Endothelial cell of umbilical vein (primary cell): ENCODE measurements around the gene CRYGS. TPM values are rescaled to one million over a fixed set of nuclear protein-coding genes. Genes with fewer than 3 reads are reported as not detected.

ENCODE experiments used
- BruUV-seq: library from RNA; stranded (reverse); fragments of 400-500 nt; replicated peaks from 2 replicates; lab custom pipeline; 2021; lab: Mats Ljungman, UMichigan
- CTCF ChIA-PET: fragments of 300-600, 350-600 bp; sonication (Branson Sonifier 250); formaldehyde crosslinking; loops from one replicate; lab custom pipeline; 2021; ENCODE audit warnings: antibody characterized with exemption, inconsistent platforms; lab: Charles Lee
- POLR2A ChIA-PET: fragments of 300-600, 350-600 bp; sonication (Branson Sonifier 250); formaldehyde crosslinking; loops from one replicate; lab custom pipeline; 2021; ENCODE audit warnings: antibody characterized with exemption, inconsistent platforms; lab: Charles Lee
- DNase-seq: peaks from one replicate; pipeline ENCODE4 v3.0.0-alpha.2; 2011; ENCODE audit warnings: low read depth, low spot score
- FAIRE-seq: peaks from 2 replicates; lab custom pipeline; 2011; peaks lifted over from hg19 to GRCh38; lab: Jason Lieb, UNC
- H2AFZ ChIP-seq: 2 replicates; pipeline ENCODE4 v1.6.0; 2012; ENCODE audit warnings: low read depth, low read length, control low read depth, inconsistent platforms
- H3K27ac ChIP-seq: 2 replicates; pipeline ENCODE4 v1.5.1; 2011; ENCODE audit warnings: low read depth, mild to moderate bottlenecking, control low read depth, low read length, moderate library complexity; ENCODE audit not compliant: insufficient read depth
- H3K27me3 ChIP-seq, 2 experiments: 2 replicates each; pipeline versions ENCODE4 v1.6.0 to v1.6.1; 2011; ENCODE audit warnings: low read length in 2 of 2, mixed read lengths in 1 of 2; ENCODE audit not compliant: control insufficient read depth in 2 of 2, insufficient read depth in 2 of 2
- H3K36me3 ChIP-seq, 2 experiments: 2 replicates in 1 of 2; 3 replicates in 1 of 2; pipeline ENCODE4 v1.5.1; 2011; ENCODE audit warnings: low read length in 2 of 2, mild to moderate bottlenecking in 1 of 2, moderate library complexity in 1 of 2; ENCODE audit not compliant: control insufficient read depth in 2 of 2, insufficient read depth in 2 of 2; ENCODE audit errors: extremely low read depth in 1 of 2
- H3K4me1 ChIP-seq: 3 replicates; pipeline ENCODE4 v1.5.1; 2011; ENCODE audit warnings: mild to moderate bottlenecking, low read length; ENCODE audit not compliant: control insufficient read depth, insufficient read depth; ENCODE audit errors: extremely low read depth
- H3K4me2 ChIP-seq: 2 replicates; pipeline ENCODE4 v1.6.1; 2011; ENCODE audit warnings: low read length, control low read depth, mixed read lengths; ENCODE audit not compliant: insufficient read depth
- H3K4me3 ChIP-seq, 3 experiments: fragments of 200-600 bp in 1 of 3; sonication (generic), shearing (Covaris generic) in 1 of 3; replicated peaks in 1 of 3; 2 replicates each; pipeline ENCODE4 v1.5.1; 2011 to 2016; ENCODE audit warnings: control low read depth in 3 of 3, low read length in 3 of 3, mild to moderate bottlenecking in 2 of 3, inconsistent platforms in 1 of 3, low read depth in 1 of 3, moderate library complexity in 1 of 3; ENCODE audit not compliant: insufficient read depth in 1 of 3
- H3K79me2 ChIP-seq: 2 replicates; pipeline ENCODE4 v1.6.0; 2012; ENCODE audit warnings: low read length, inconsistent platforms; ENCODE audit not compliant: control insufficient read depth, insufficient read depth
- H3K9ac ChIP-seq: replicated peaks from 2 replicates; pipeline ENCODE3; 2011; ENCODE audit warnings: low read length, control low read depth; ENCODE audit not compliant: insufficient read depth; ENCODE audit errors: extremely low read depth
- H3K9me1 ChIP-seq: replicated peaks from 3 replicates; pipeline ENCODE4 v1.6.0; 2011; ENCODE audit warnings: mild to moderate bottlenecking, low read length; ENCODE audit not compliant: control insufficient read depth, insufficient read depth; ENCODE audit errors: extremely low read depth
- H3K9me3 ChIP-seq: replicated peaks from 2 replicates; pipeline ENCODE4 v1.5.1; 2012; ENCODE audit warnings: low read length, inconsistent platforms; ENCODE audit not compliant: control insufficient read depth, insufficient read depth
- H4K20me1 ChIP-seq: replicated peaks from 2 replicates; pipeline ENCODE3; 2011; ENCODE audit warnings: mild to moderate bottlenecking, low read length; ENCODE audit not compliant: control insufficient read depth, insufficient read depth; ENCODE audit errors: extremely low read depth
- CTCF ChIP-seq, 2 donors: IDR thresholded peaks; 1 replicate in 1 of 2; 2 replicates in 1 of 2; pipeline ENCODE4 v1.5.1; 2011; ENCODE audit warnings: low read length in 2 of 2, mild to moderate bottlenecking in 2 of 2, moderate library complexity in 2 of 2, control low read depth in 1 of 2, inconsistent platforms in 1 of 2, low read depth in 1 of 2; ENCODE audit not compliant: insufficient read depth in 1 of 2; ENCODE audit errors: extremely low read depth in 1 of 2
- EZH2 ChIP-seq: IDR thresholded peaks from 2 replicates; pipeline ENCODE4 v1.6.1; 2012; ENCODE audit warnings: borderline replicate concordance, low read depth, mild to moderate bottlenecking, moderate library complexity, low read length, inconsistent platforms; ENCODE audit not compliant: severe bottlenecking
- FOS ChIP-seq: IDR thresholded peaks from 2 replicates; pipeline ENCODE4 v1.6.1; 2011; ENCODE audit warnings: mild to moderate bottlenecking, low read length, moderate library complexity, borderline replicate concordance; ENCODE audit not compliant: insufficient read depth
- GATA2 ChIP-seq: IDR thresholded peaks from 2 replicates; pipeline ENCODE4 v1.7.0; 2011; ENCODE audit warnings: low read depth, mild to moderate bottlenecking, moderate library complexity, mixed read lengths, low read length; ENCODE audit not compliant: insufficient read length, insufficient read depth
- JUN ChIP-seq: IDR thresholded peaks from 2 replicates; pipeline ENCODE4 v1.6.1; 2011; ENCODE audit warnings: borderline replicate concordance, low read depth; ENCODE audit not compliant: insufficient read length, insufficient read depth
- MAX ChIP-seq: IDR thresholded peaks from 2 replicates; pipeline ENCODE4 v1.6.1; 2011; ENCODE audit not compliant: insufficient read depth, insufficient read length
- MYC ChIP-seq: IDR thresholded peaks from one replicate; pipeline ENCODE4 v1.6.1; 2011; ENCODE audit warnings: mild to moderate bottlenecking, low read depth, low read length
- POLR2A ChIP-seq: IDR thresholded peaks from 2 replicates; pipeline ENCODE4 v1.6.1; 2012; ENCODE audit warnings: low read depth, mild to moderate bottlenecking, control low read depth, low read length
- POLR2AphosphoS5 ChIP-seq: IDR thresholded peaks from 2 replicates; pipeline ENCODE4 v1.6.1; 2012; ENCODE audit warnings: low read depth, mild to moderate bottlenecking, control low read depth, low read length, moderate library complexity; ENCODE audit not compliant: insufficient read depth
- dilution Hi-C: fragments of 300-500 bp; cut with MboI; formaldehyde crosslinking; loops from one replicate; pipeline ENCODE4 v1.15.0; 2019; ENCODE audit warnings: low sequenced_read_pairs; ENCODE audit not compliant: extremely low pct_ligation_motif_present
- intact Hi-C: fragments of 100-400 bp; cut with micrococcal nuclease; formaldehyde crosslinking; loops from one replicate; pipeline ENCODE4 v1.10.0; 2022
- polyA plus RNA-seq, 4 experiments: library from polyadenylated mRNA; depleted of rRNA in 3 of 4; stranded (reverse) in 3 of 4; unstranded in 1 of 4; fragments of >200 nt; gene quantifications; 2 replicates each; pipeline versions ENCODE4 v1.2.1 to v1.2.3, GENCODE V29; 2011 to 2012; ENCODE audit warnings: missing spikeins in 1 of 4
- total RNA-seq: library from RNA; stranded (reverse); gene quantifications from 2 replicates; pipeline ENCODE4 v1.2.3, GENCODE V29; 2021

Gene CRYGS
- total and polyA plus RNA-seq, 2 donors (not counting 3 experiments of a cell fraction or from before 2014, with no cell fraction given) = 5.0 TPM

- peak overlapping the region; percentile 57 for H3K4me2 ChIP-seq
- H3K27ac ChIP-seq = peak overlapping the region; percentile 46
- H3K9me3 ChIP-seq = no peaks in the 10 kb centered on the region
- no peaks in the 10 kb centered on the region for H3K27me3 ChIP-seq
- intact Hi-C loops (loop anchor here (1.0 to 10.0 kb wide), 5 partner anchors 26 to 886 kb away; partner anchors contain the start of genes ETV5 and TBCCD1), dilution Hi-C loops (no loop called here)
- FAIRE-seq (no peak), DNase-seq (peak; percentile 41)
- H3K9me1 ChIP-seq = no peaks in the 10 kb centered on the region
- no TSS peak for BruUV-seq
- peaks cover 20% of the 10 kb centered on the region for H3K4me1 ChIP-seq
- H3K4me3 ChIP-seq = no peak overlapping the region
- ChIA-PET CTCF (interaction anchor here (0.5 to 5.6 kb wide), 65 partner anchors 8 to 955 kb away, joined by 3 to 187 read pairs (median 4); partner anchors contain the start of genes DNAJB11, ETV5 and SENP2), POLR2A (no interaction called here)
- no peaks in the 10 kb centered on the region for H4K20me1 ChIP-seq
- no peak overlapping the region for H3K9ac ChIP-seq
- no peaks in the 10 kb centered on the region for H3K36me3 ChIP-seq
- no peaks in the 10 kb centered on the region for H3K79me2 ChIP-seq
- no peak overlapping the region for H2AFZ ChIP-seq
- TF ChIP-seq POLR2A (no peak), JUN (peak; percentile 59), FOS (peak; percentile 48)
Observed at GRCh38 chr3:186540835-186541226, 3.3 kb downstream of the CRYGS start.

- intact Hi-C loops = loop anchor here (1.0 to 10.0 kb wide), 5 partner anchors 26 to 886 kb away; partner anchors contain the start of genes ETV5 and TBCCD1
- peak overlapping the region; percentile 57 for H3K4me2 ChIP-seq
- peaks cover 20% of the 10 kb centered on the region for H3K4me1 ChIP-seq
- TF ChIP-seq POLR2AphosphoS5 = no peak
- peak; percentile 42 for TF ChIP-seq FOS
- peak; percentile 43 to 66 for TF ChIP-seq CTCF (IDR thresholded peaks at IDR 0.05; ENCODE audit: extremely low read depth in 1 of 2, insufficient read depth in 1 of 2, low read depth in 1 of 2, low read length in 2 of 2)
- no peak for TF ChIP-seq EZH2
- no peak for TF ChIP-seq MAX
- TF ChIP-seq MYC = no peak
- TF ChIP-seq JUN = peak; percentile 27
- no peak for TF ChIP-seq GATA2
- no peak for TF ChIP-seq POLR2A
- CTCF ChIA-PET = interaction anchor here (0.5 to 5.6 kb wide), 68 partner anchors 8 to 954 kb away, joined by 3 to 187 read pairs (median 4); partner anchors contain the start of genes DNAJB11, ETV5 and SENP2
- H3K27ac ChIP-seq = peak overlapping the region; percentile 46
- no peaks in the 10 kb centered on the region for H4K20me1 ChIP-seq
- dilution Hi-C loops = no loop called here
- H3K79me2 ChIP-seq = no peaks in the 10 kb centered on the region
- DNase-seq (peak; percentile 82), FAIRE-seq (peak; percentile 89)
- POLR2A ChIA-PET = interaction anchor here (0.8 kb wide), 1 partner anchor 30 kb away, joined by 3 read pairs; the partner anchor contains the start of gene DNAJB11
- BruUV-seq = no TSS peak
- no peak overlapping the region for H3K4me3 ChIP-seq
- H3K27me3 ChIP-seq = no peaks in the 10 kb centered on the region
- H3K36me3 ChIP-seq = no peaks in the 10 kb centered on the region
- no peak overlapping the region for H3K9ac ChIP-seq
- H3K9me1 ChIP-seq = no peaks in the 10 kb centered on the region
- no peak overlapping the region for H2AFZ ChIP-seq
- no peaks in the 10 kb centered on the region for H3K9me3 ChIP-seq
Observed at GRCh38 chr3:186540221-186540834, 3.9 kb downstream of the CRYGS start.
